ENCODE results near the gene ESPN.
A peak's percentile ranks its signal among the peaks of the same experiment; 100 is the strongest.
"Not testable (repeated sequence)": the region's sequence is repeated elsewhere in the genome, so short reads cannot be mapped to it uniquely, and the experiment has no call there.

ESPN gene

DNA sequence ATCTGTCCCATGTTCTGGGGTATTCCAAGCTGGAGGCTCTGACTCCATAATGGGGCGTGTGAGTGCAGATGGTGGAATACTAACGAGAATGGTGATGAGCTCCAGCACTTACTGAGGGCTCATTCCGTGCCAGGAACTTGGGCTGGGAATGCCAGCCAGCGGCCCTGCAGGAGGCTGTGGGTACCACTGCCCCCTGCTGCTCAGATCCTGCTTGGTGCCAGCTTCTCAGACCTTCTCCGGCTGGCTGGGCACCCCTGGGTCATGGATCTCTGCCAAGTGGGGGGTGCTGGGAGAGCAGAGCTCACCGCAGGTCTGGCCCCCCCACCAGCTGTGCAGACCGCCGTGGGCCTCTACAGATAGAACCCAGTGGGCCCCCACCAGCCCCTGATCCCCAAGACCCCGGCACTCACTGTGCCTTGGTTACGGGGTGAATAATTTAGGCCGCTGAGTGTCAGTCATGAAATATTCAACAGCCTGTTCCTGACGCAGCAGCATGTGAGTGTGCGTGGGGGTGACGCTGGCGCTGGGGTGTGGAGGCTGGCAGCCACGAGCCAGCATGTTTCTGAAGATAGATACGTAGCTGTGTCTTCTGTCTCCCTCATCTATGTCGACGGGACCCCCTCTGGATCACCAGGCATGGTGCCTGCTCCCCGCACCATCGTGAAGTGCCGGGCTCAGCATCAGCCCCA is 12.6 kb downstream of the ESPN start:
- CTCF ChIA-PET = interaction anchor here (0.5 to 8.7 kb wide), 32 partner anchors 9 to 602 kb away, joined by 3 to 117 read pairs (median 6); partner anchors contain the start of genes HES2 and HES3
- H3K4me1 ChIP-seq (ENCODE audit: control insufficient read depth, insufficient read depth, low read length); H3K27ac ChIP-seq (ENCODE audit: extremely low read depth, low read depth, low read length); H3K4me3 ChIP-seq (ENCODE audit: low read depth, low read length); POLR2A ChIA-PET; H3K9me3 ChIP-seq (ENCODE audit: control insufficient read depth, insufficient read depth, low read depth, low read length); H3K36me3 ChIP-seq (ENCODE audit: control insufficient read depth in 2 of 2, insufficient read depth in 1 of 2, low read length in 2 of 2): not testable (repeated sequence)
- TF ChIP-seq ZIC2 (tag by site-specific recombination; IDR thresholded peaks at IDR 0.05) (0 out of 2 replicates have a peak, but pooled peaks have one; percentile 23), CTCF (tag by site-specific recombination; IDR thresholded peaks at IDR 0.05) (peak; percentile 40; the same call in 1 of the 2 replicates)

DNA sequence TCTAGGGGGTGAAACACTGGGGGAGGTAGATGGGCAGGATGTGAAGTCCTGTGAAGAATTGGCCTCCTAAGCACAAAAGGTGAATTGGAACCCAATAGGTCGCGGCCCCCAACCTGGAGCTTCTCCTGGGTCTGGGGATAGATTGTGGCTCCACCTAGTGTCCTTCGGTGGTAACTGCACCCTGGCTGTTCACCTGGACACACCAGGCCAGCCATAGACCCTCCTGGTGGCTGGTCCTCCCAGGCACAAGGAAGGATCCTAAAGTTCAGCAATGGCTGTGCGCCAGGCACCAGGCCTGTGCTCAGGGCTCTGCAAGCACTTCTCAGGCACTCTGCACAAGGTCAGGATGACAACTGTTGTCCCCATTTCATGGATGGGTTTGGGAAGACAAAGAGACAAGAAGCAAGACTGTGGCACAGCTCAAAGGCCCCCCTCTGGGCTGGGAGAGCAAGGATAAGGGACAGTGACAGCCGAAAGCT is 13.5 kb downstream of the ESPN start:
- POLR2A ChIA-PET = no interaction called here
- Histone ChIP-seq H3K9me3 (ENCODE audit: control insufficient read depth, insufficient read depth, low read depth, low read length) (no peaks in the 10 kb centered on the region), H3K27ac (ENCODE audit: extremely low read depth, low read depth, low read length) (no peak overlapping the region), H3K36me3 (ENCODE audit: control insufficient read depth in 2 of 2, insufficient read depth in 1 of 2, low read length in 2 of 2) (no peaks in the 10 kb centered on the region), H3K4me1 (ENCODE audit: control insufficient read depth, insufficient read depth, low read length) (no peaks in the 10 kb centered on the region), H3K4me3 (ENCODE audit: low read depth, low read length) (no peak overlapping the region)
- CTCF ChIA-PET = interaction anchor here (0.6 to 8.7 kb wide), 34 partner anchors 10 to 239 kb away, joined by 3 to 117 read pairs (median 6); partner anchors contain the start of genes HES2 and HES3
- TF ChIP-seq ZNF654 (tag by site-specific recombination; IDR thresholded peaks at IDR 0.05; ENCODE audit: low read depth) = peak; percentile 82
- TF ChIP-seq ZNF792 (tag by site-specific recombination; IDR thresholded peaks at IDR 0.05) = no peak
- TF ChIP-seq CTCF (tag by site-specific recombination; IDR thresholded peaks at IDR 0.05) = peak; percentile 77
- TF ChIP-seq GLIS1 (tag by site-specific recombination; IDR thresholded peaks at IDR 0.05) = peak; percentile 77
- TF ChIP-seq ZEB2 (tag by site-specific recombination; IDR thresholded peaks at IDR 0.05) = peak; percentile 51; the same call in 1 of the 2 replicates
- no peak for TF ChIP-seq SALL2 (tag by site-specific recombination; IDR thresholded peaks at IDR 0.05; ENCODE audit: borderline replicate concordance)
- 0 out of 2 replicates have a peak, but pooled peaks have one; percentile 24 for TF ChIP-seq ZBTB17 (tag by site-specific recombination; IDR thresholded peaks at IDR 0.05)
- TF ChIP-seq, protein P1, sequence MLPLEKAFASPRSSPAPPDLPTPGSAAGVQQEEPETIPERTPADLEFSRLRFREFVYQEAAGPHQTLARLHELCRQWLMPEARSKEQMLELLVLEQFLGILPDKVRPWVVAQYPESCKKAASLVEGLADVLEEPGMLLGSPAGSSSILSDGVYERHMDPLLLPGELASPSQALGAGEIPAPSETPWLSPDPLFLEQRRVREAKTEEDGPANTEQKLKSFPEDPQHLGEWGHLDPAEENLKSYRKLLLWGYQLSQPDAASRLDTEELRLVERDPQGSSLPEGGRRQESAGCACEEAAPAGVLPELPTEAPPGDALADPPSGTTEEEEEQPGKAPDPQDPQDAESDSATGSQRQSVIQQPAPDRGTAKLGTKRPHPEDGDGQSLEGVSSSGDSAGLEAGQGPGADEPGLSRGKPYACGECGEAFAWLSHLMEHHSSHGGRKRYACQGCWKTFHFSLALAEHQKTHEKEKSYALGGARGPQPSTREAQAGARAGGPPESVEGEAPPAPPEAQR (tag by site-specific recombination; IDR thresholded peaks at IDR 0.05) = no peak
- TF ChIP-seq, protein P2, sequence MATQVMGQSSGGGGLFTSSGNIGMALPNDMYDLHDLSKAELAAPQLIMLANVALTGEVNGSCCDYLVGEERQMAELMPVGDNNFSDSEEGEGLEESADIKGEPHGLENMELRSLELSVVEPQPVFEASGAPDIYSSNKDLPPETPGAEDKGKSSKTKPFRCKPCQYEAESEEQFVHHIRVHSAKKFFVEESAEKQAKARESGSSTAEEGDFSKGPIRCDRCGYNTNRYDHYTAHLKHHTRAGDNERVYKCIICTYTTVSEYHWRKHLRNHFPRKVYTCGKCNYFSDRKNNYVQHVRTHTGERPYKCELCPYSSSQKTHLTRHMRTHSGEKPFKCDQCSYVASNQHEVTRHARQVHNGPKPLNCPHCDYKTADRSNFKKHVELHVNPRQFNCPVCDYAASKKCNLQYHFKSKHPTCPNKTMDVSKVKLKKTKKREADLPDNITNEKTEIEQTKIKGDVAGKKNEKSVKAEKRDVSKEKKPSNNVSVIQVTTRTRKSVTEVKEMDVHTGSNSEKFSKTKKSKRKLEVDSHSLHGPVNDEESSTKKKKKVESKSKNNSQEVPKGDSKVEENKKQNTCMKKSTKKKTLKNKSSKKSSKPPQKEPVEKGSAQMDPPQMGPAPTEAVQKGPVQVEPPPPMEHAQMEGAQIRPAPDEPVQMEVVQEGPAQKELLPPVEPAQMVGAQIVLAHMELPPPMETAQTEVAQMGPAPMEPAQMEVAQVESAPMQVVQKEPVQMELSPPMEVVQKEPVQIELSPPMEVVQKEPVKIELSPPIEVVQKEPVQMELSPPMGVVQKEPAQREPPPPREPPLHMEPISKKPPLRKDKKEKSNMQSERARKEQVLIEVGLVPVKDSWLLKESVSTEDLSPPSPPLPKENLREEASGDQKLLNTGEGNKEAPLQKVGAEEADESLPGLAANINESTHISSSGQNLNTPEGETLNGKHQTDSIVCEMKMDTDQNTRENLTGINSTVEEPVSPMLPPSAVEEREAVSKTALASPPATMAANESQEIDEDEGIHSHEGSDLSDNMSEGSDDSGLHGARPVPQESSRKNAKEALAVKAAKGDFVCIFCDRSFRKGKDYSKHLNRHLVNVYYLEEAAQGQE (tag by site-specific recombination; IDR thresholded peaks at IDR 0.05) = no peak
- TF ChIP-seq ZNF501 (tag by site-specific recombination; IDR thresholded peaks at IDR 0.05) = no peak
- 0 out of 2 replicates have a peak, but pooled peaks have one; percentile 21 for TF ChIP-seq ZNF768 (tag by site-specific recombination; IDR thresholded peaks at IDR 0.05)
- no peak for TF ChIP-seq ZNF521 (tag by site-specific recombination; IDR thresholded peaks at IDR 0.05)
- no peak for TF ChIP-seq ZNF76 (tag by site-specific recombination; IDR thresholded peaks at IDR 0.05; ENCODE audit: borderline replicate concordance, low read depth)
- peak; percentile 50 for TF ChIP-seq GLIS2 (tag by site-specific recombination; IDR thresholded peaks at IDR 0.05)
- no peak for TF ChIP-seq ZNF280C (tag by site-specific recombination; IDR thresholded peaks at IDR 0.05)
- TF ChIP-seq ZBTB21 (tag by site-specific recombination; IDR thresholded peaks at IDR 0.05) = no peak
- peak; percentile 61 for TF ChIP-seq PATZ1 (tag by site-specific recombination; IDR thresholded peaks at IDR 0.05)
